ENCODE measurements around the gene NAPSA. TPM values are rescaled to one million over a fixed set of nuclear protein-coding genes. Genes with fewer than 3 reads are reported as not detected.

NAPSA gene
- total and polyA plus RNA-seq, 2 experiments from 2014 or later: 0.53 to 3.5 TPM

DNA sequence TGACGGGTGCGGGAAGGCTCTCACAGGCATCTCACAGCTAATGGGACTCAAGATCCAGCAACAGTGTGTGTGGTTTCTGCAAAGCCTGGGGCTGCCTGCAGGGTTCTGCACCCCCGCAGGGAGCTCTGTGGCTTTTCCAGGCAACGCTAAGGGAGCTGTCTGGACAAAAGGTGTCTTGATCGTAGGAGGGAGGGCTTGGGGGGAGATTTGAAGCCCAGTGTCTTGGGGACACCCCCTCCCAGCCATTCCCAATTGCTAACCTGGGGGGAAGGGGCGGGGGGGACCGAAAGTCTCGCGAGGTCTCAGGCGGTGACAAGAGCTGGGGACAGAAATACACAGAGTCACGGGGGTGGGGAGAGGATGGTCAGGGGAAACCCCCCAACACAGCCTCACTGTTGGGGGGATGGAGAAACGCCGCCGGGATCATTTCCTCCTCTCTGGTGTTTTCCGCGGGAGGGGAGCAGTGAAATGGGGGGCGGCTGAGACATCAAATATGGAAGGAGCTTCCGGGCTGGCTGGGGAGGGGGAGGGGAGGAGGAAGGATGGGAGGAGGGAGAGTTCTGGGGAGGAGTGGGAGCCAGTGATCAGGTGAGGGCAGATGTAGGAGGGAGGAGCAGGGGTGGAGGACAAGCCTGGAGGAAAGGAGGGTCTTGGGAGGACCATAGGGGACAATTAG lies 49.5 kb downstream of the NAPSA start:
- Histone ChIP-seq H3K36me3 (no peaks in the 10 kb centered on the region), H3K9me3 (ENCODE audit: low read depth) (no peaks in the 10 kb centered on the region), H3K27ac (peak overlapping the region; percentile 80), H3K4me1 (ENCODE audit: low read depth) (peaks cover 11% of the 10 kb centered on the region), H3K27me3 (no peaks in the 10 kb centered on the region), H3K4me3 (peak overlapping the region; percentile 31)
- TF ChIP-seq, protein P1, sequence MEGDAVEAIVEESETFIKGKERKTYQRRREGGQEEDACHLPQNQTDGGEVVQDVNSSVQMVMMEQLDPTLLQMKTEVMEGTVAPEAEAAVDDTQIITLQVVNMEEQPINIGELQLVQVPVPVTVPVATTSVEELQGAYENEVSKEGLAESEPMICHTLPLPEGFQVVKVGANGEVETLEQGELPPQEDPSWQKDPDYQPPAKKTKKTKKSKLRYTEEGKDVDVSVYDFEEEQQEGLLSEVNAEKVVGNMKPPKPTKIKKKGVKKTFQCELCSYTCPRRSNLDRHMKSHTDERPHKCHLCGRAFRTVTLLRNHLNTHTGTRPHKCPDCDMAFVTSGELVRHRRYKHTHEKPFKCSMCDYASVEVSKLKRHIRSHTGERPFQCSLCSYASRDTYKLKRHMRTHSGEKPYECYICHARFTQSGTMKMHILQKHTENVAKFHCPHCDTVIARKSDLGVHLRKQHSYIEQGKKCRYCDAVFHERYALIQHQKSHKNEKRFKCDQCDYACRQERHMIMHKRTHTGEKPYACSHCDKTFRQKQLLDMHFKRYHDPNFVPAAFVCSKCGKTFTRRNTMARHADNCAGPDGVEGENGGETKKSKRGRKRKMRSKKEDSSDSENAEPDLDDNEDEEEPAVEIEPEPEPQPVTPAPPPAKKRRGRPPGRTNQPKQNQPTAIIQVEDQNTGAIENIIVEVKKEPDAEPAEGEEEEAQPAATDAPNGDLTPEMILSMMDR (IDR thresholded peaks at IDR 0.05; ENCODE audit: low read depth, low read length): no peak
- DNase-seq (ENCODE audit: low read depth in 1 of 2, low spot score in 1 of 2): peak in 1 of 2 donors; percentile 67

- no peaks in the 10 kb centered on the region for H3K9me3 ChIP-seq (ENCODE audit: low read depth)
- H3K27ac ChIP-seq: peak overlapping the region; percentile 80
- TF ChIP-seq, protein P1 (IDR thresholded peaks at IDR 0.05; ENCODE audit: low read depth, low read length): no peak
- H3K4me1 ChIP-seq (ENCODE audit: low read depth): peaks cover 11% of the 10 kb centered on the region
- peak overlapping the region; percentile 31 for H3K4me3 ChIP-seq
- no peaks in the 10 kb centered on the region for H3K36me3 ChIP-seq
- H3K27me3 ChIP-seq: no peaks in the 10 kb centered on the region
- peak in 1 of 2 donors; percentile 28 for DNase-seq (ENCODE audit: low read depth in 1 of 2, low spot score in 1 of 2)
Measured at GRCh38 chr19:50314724-50315708, 50.4 kb downstream of the NAPSA start.

- peaks cover 11% of the 10 kb centered on the region for H3K4me1 ChIP-seq (ENCODE audit: low read depth)
- no peaks in the 10 kb centered on the region for H3K36me3 ChIP-seq
- no peaks in the 10 kb centered on the region for H3K9me3 ChIP-seq (ENCODE audit: low read depth)
- no peak overlapping the region for H3K27ac ChIP-seq
- no peaks in the 10 kb centered on the region for H3K27me3 ChIP-seq
- TF ChIP-seq, protein P1 (IDR thresholded peaks at IDR 0.05; ENCODE audit: low read depth, low read length): no peak
- peak in 1 of 2 donors; percentile 25 for DNase-seq (ENCODE audit: low read depth in 1 of 2, low spot score in 1 of 2)
- H3K4me3 ChIP-seq: peak overlapping the region; percentile 31
Measured at GRCh38 chr19:50313812-50314536, 51.5 kb downstream of the NAPSA start.

- DNase-seq (ENCODE audit: low read depth in 1 of 2, low spot score in 1 of 2): no peak
- Histone ChIP-seq H3K4me3 (peak overlapping the region; percentile 33), H3K36me3 (no peaks in the 10 kb centered on the region), H3K4me1 (ENCODE audit: low read depth) (peaks cover 11% of the 10 kb centered on the region), H3K9me3 (ENCODE audit: low read depth) (no peaks in the 10 kb centered on the region), H3K27me3 (no peaks in the 10 kb centered on the region), H3K27ac (no peak overlapping the region)
- TF ChIP-seq, protein P1 (IDR thresholded peaks at IDR 0.05; ENCODE audit: low read depth, low read length): no peak
Measured at GRCh38 chr19:50312967-50313811, 52.2 kb downstream of the NAPSA start.
